Right renal cortex interstitium (tissue), 3 donors: ENCODE results near the gene ADGRG6. TPM values are rescaled to one million over a fixed set of nuclear protein-coding genes. Genes with fewer than 3 reads are reported as not detected.

Experiments used
- DNase-seq, 3 donors: peaks; one replicate each; pipeline ENCODE4 v3.0.0-alpha.2; 2013; ENCODE audit warnings: low read depth in 3 of 3, low spot score in 2 of 3
- polyA plus RNA-seq, 3 donors: library from polyadenylated mRNA; unstranded; fragments of 120-200 nt; gene quantifications; one replicate each; pipeline ENCODE4 v1.2.1, GENCODE V29; 2013; ENCODE audit not compliant: insufficient read length in 3 of 3

Gene ADGRG6
- polyA plus RNA-seq, 3 donors, result 29.3 to 31.3 (median 30.0) TPM

DNA sequence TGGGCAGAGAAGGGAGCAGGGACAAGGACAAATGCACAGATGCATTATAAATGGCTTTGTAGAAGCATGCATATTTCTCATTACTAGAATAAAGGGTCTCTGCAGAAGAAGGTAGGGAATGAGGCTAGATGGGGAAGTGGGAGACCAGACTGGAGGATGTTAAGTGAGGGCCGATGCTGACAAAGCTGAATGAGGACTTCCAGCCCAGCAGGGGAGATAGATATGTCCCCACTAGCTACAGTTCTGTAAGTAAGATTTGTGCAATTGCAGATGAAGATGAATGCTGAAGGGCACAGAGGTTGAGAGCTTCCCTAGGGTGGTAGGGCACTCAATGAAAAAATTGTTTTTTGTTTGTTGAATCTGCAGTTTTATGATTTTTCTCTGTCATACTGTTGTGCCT is 16.9 kb downstream of the ADGRG6 start:
- no peak for DNase-seq

DNA sequence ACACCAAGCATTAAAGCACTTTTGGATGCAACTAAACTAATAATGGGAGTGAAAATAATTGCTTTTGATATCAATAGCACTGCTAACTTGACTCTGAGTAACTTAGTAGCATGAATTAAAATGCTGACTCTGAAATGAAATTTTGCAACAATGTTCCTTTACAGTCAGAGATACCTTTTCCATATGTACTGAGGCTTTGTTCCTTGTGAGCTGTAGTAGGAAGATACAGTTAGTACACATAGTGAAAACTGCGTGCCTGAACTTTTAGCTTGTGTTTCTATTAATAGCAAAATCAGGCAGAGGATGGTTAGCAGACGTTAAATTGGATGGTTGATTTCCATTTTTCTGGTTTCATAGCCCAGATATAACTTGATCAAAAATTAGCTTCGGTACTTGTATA is 18.6 kb downstream of the ADGRG6 start:
- DNase-seq, result no peak

DNA sequence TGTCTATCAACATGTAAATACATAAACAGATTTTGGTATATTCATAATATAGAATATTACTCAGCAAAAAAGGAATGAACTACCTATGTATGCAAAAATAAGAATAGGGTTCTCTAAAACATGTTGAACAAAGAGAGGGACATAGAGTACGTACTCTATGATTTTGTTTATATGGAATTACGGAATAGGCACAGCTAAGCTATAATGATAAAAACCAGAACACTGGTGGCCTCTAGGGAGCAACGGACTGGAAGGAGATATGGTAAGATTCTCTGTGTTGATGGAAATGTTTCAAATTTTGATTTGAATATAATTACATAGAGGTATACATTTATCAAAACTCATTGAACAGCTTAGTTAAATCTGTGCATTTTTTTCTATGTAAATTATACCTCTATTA is 19.6 kb downstream of the ADGRG6 start:
- DNase-seq, result no peak

DNA sequence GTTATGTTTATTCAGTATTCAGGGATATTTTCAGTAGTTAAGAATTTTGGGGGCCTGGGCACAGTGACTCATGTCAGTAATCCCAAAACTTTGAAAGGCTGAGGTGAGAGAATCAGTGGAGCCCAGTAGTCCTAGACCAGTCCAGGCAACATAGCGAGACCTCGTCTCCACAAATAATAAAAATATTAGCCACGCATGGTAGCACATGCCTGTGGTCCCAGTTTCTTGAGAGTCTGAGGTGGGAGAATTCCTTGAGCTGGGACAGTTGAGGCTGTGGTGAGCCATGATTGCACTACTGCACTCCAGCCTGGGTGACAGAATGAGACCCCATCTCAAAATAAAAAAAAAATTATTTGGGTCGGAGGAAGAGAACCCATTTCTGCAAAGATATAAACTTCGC is 20.3 kb downstream of the ADGRG6 start:
- DNase-seq, result no peak

DNA sequence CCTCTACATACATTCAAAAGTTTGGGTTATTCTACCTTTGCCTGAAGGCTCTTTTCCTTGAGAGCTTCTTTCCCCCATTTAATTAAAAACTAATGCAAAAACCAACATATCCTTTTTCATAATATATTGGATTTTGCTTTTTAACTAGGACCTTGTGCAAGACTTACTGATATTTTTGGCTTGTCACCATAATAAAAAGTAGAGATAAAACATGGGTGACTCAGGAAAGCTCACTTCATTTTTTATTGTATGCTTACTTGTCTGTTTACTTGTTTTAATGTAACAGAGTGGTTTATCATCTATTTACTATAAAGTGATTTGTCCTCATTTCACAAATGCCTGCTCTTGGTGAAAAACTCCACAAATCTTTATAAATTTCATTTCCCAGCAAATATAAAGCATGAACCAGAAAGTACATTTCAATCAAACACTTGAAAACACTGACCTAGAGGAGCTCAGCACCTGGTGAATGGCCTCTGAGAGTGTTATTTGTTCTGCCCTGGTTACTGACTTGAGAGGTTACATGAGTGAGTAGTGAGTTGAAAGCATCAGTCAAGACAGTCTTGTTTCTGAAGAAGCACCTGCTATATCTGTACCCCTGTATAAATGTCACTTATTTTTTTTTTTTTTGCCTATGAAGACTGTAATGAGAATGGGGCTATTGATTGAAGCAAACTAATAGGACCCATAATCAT is 20.8 kb downstream of the ADGRG6 start:
- DNase-seq, result no peak

DNA sequence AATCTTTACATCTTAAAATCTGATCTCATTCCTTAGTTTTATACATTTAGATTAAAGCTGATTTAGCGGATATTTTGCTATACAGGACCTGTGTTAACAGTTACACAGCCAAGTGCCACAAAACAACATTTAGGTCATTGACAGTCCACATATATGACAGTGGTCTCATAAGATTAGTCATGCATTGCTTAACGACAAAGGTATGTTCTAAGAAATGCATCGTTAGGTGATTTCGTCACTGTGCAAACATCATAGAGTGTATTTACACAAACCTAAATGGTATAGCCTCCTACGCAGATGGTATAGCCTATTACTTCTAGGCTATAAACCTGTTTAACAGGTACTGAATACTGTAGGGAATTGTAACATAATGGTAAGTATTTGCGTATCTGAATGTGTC is 21.6 kb downstream of the ADGRG6 start:
- DNase-seq, result no peak

DNA sequence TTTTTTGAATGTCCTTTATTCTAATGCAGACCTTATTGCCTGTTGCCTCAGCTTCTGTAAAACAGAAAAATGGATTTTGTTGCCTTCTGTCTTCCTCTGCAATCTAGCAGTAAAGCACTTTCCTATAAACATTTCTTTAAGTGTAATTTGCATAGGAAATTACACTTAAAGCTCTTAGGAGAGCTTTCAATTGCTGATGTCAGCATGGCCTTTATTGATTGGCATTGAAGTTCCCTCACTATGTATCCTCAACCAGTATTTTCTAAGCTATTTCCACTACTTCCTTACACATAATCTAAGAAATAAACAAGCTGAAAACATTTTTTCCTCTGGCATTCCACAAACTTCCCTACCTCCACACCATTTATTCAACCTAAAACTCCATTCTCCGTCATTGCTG is 22.3 kb downstream of the ADGRG6 start:
- DNase-seq, result no peak

DNA sequence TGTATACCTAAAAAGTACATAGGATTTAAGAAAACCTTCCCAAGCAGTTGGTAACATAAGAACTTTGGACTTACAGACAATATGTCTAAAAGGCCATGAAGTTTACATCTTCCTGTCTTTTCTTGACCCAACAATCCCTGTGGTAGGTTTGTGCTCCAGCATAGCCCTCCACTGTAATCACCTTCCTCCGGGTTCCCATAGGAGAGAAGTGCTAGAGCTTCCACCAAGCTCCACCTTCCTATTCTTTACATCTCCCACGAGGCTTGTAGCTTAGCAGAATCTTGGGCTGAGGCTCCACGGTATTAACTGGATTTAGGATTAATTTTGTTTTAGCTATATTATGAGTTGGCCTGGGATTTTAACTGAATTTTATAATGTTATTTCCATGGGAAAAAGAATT is 23.3 kb downstream of the ADGRG6 start:
- no peak for DNase-seq

DNA sequence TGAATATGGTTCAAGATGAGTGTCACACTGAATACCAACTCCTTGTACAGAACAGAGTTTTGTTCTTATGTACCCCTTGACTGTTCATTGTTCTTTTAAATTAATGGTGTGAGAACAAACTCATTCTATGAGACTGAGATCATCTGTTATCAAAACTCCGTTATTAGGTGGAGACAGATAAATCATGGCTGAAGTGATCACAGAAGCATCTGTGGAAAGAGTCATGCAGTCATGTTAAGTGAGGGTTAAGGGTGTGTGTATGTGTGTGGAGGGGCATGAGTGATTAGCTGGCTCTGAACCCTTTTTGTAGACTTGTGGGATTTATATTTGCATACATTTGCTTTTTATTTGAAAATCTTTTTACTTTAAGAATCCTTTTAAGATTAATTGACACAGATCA is 24.7 kb downstream of the ADGRG6 start:
- DNase-seq, result no peak

DNA sequence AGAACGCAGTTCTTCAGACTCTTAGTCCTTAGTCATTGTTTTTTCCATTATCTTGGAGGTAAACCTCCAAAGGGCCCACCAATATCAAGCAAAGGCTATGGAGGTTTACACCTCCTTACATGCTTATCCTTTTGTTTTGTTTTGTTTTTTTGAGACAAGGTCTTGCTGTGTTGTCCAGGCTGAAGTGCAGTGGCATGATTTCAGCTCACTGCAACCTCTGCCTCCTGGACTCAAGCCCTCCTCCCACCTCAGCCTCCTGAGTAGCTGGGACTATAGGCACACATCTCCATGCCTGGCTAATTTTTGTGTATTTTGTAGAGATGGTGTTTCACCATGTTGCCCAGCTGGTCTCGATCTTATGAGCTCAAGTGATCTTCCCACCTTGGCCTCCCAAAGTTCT is 26.3 kb downstream of the ADGRG6 start:
- no peak for DNase-seq

DNA sequence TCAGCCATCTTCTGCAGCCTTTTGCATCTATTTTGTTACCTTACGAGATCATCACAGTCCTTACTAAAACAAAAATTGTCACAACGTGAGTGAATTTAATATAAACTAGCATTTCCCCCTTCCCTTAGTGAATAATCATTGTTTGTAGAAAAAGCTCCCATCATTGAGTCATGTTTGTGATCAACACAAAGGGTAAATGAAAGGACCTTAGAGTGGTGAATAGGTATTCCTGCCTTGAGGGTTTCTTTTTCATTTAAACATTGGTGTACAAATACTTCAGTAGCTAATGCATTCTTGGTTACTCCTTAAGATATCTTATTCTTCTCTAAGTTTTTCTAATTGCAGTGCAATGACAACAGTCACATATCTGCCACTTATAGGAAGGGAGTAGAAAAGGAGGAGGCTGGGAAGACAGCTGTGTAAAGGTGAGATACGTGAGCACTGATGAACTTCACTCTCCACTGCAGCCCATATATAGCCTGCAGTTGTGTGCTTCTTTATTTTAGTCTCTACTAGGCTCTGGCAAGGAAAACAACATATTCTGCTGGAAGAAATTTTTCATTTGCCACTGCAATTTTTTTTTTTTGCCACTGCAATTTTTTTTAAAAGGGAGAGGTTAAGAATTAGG is 27.8 kb downstream of the ADGRG6 start:
- no peak for DNase-seq

DNA sequence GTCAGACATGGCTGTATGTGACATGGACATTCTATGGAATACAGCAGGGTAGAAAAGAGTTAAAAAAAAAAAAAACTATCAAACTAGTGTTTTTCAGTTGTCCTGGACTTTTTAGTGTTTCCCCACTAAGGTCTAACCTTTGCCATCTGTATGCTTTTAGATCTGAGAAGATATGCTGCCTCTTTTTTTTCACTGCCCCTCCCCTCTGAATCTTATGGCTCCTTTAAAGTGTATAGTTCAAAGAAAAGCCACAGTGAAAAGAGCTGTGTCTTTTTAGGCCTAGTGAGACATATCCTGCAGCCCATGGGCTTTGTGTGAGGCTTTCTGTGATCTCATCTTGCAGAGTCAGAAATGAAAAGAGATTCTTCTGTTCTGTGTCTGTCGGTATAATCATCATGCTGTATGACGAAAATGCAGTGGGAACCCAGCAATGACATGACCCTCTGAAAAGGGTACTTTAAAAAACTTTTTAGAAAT is 29.3 kb downstream of the ADGRG6 start:
- no peak for DNase-seq

DNA sequence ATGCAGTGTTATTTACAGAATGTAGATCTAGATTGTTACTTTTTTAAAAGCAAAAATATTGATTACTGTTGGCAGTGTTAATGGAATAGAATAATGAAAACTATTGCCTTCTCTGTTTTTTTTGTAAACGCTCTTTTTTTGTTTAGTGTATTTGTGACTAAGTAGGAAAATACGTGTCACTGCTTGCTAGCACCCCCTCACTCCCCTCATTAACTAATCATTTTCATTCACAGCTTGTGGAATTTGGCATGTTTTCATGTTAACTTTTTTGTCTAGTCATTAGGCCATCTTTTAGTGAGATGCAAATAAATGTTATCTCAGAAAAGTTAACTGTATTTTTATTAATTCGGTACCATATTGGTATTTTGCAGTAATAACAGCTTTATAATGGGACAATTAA is 29.8 kb downstream of the ADGRG6 start:
- no peak for DNase-seq

DNA sequence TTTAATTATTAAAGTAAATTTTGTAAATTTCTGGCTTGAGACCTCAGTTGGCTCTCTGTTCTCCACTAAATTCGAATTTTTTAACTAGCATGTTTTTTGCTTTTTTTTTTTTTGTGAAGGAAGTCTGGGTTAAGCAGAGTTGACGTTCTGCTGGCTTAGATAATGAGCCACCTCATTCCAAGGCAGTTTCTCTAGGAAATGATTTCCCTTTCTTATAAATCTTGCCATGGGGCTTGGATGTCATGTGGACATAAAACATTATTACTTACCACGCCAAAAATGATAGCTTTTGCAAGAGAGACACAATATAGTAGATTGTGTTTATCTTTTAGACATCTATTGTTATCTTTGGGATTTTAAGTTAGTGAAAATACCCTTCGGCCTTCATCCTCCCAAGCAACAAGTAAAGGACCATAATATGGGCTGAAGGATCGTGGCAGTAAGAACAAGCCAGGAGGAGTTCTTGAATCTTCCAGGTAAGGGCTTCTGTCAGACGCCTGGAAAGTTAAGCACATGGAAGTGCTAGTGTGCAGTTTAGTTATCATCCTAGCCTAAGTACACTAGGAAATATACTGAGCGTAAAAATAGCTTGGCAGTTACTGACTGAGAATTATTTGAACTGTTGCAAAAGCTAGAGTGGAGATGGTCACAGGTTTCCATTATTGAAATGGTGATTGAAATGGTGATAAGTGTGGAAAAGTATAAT is 30.7 kb downstream of the ADGRG6 start:
- no peak for DNase-seq

DNA sequence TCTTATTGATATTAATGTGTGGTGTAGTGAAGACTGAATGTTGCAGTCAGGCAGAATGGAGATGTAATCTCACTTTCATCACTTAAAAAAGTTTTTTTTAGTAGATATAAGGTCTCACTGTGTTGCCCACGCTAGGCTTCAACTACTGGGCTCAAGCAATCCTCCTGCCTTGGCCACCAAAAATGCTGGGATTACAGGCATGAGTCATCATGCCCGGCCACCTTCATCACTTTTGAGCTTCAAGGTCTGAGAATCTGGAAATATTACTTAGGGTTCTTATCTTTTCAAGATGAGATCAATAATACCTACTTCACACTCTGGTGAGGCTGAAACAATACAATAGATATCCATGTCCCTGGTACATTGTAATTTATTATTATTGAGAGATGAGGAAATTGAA is 31.6 kb downstream of the ADGRG6 start:
- no peak for DNase-seq

DNA sequence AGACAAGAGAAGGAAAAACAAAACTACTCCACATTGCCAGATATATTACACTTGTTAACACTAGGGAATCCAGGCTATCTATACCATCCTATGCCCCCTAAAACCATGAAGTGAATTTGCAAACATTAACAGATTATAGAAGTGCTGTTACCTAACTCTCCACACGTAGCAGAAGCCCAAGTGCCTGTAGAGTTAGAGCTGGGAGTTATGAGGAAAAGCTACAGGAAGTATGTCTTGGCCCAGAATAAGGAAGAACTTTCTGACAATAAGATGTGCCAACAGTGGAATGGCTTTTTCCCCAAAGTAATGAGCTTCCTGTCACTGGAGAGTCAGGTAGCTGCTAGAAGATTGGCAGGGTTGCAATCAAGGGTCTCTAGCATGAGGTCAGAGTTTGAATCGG is 32.5 kb downstream of the ADGRG6 start:
- DNase-seq, result no peak

DNA sequence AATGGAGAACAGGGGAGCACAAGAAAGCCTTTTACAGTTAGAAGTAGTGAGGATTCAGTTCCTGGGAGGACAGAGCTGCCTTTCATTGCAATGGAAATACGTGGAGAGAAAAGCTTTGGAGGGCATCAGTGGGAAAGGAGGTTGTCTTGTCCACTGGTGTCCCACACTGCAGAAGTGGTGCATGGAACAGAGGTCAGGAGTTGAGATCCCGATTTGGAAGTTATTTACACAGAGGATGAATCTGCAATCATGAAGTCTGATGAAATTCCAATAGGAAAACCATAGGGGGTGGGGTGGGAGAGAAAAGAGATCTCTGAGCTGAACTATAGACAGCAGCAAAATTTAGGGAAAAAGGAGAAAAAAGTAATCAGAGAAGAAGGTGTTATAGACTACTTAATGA is 33.6 kb downstream of the ADGRG6 start:
- DNase-seq, result no peak

DNA sequence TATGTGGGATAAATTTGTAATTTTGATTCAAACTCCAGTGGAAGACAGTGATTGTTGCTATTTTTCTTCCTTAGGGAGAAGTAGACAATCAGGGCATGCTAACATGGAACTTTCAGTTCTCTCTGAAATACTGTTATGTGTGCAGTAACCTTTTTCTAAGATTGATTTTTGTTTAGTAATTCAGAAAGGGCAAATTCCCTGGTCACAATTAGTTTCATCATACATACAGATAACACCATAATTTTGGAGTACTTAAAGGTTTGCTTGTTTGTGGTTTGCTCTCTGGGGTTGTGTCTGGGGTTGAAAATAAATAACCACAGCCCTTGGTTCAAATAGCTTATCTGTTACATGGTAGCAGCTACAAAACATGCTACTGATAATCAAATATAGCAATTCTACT is 34.4 kb downstream of the ADGRG6 start:
- no peak for DNase-seq

DNA sequence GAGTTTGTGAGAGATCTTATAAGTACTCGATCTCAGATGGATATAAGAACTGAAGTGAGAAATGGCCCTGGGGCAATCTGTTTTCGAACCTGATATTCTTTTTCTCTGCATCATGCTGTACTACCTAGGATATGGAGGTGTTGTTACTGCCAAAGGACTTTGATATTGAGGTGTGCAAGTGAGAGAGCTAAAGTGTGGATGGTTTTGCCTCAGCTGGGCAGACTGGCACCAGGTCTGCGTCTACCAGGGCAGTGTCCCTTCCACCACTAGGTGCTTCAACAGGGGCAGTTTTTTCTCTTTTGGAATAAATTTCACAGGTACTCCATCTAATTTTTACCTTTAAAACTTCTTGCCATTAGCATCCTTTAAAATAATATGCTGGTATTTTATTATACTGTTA is 35.0 kb downstream of the ADGRG6 start:
- no peak for DNase-seq

DNA sequence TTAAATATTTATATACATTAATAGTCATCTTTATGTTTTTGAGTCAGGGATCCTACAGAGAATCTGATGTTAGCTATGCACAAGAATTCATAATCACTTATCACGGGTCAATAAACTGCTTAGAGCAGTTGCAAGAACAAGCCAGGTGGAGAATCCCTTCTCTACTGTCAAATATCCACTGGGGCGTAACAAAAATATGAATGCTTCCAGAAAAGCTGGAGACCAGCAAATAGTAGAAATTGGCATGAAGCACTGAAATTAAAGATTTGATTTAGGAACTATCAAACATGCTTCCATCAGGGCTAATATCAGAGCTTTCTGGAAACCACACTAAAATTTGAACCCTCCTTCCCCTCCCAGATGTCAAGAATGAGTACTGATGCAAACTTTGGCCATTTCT is 37.3 kb downstream of the ADGRG6 start:
- DNase-seq, result no peak

DNA sequence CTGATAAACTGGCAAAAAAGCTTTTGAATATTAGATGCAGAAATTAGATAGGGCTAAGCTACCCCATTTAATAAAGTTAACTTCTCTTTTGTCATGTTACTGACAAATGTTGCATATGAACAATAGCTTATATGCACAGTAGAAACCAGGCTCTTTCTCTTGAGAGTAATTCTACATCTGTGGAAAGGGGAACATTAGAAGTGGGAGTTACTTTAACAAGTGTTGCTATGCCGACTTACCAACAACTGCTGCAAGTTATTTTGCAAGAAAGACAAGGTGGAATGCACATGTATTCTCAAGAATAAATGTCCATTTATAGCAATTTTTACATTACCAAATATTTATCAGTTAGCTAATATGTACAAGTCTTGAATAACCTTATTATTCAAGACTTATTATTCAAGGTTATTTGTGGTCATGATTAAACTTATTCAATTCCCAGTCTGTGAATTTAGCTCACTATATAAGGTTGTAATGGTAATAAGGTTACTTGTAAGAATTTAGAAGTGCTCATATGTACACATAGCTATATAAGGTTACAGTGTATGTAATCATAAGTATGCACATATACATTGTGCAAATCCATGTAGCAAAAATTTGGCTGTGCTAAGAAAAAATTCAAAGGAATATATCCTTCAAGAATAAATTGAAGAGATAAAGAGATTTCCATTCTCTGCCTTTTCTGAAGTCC is 38.3 kb downstream of the ADGRG6 start:
- no peak for DNase-seq
